OCI-M2 (cell line): ENCODE results near the gene BLCAP.

Experiments
- DNase-seq: peaks from one replicate; lab custom pipeline; 2025; ENCODE audit not compliant: unreplicated experiment; lab: John Stamatoyannopoulos, UW

Gene BLCAP

DNA sequence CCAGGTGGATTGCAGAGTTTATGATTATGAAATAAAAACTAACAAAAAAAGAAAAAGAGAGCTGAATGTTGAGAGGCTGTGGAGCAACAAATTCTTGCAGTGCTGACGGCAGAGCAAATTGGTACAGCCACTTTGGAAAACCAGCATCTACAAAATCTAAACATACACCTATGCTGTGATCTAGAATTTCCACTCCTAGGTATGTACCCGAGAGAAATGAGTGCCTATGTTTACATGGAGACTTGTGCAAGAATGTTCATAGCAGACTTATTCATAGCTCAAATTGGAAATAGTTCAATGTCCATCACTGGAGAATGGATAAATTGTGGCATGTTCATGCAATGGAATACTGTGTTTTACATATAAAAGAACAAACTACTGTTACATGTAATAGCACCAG is 3.0 kb upstream of the BLCAP start:
- DNase-seq, result no peak

- DNase-seq, result no peak
Observed at GRCh38 chr20:37529968-37530600, 2.4 kb upstream of the BLCAP start.

DNA sequence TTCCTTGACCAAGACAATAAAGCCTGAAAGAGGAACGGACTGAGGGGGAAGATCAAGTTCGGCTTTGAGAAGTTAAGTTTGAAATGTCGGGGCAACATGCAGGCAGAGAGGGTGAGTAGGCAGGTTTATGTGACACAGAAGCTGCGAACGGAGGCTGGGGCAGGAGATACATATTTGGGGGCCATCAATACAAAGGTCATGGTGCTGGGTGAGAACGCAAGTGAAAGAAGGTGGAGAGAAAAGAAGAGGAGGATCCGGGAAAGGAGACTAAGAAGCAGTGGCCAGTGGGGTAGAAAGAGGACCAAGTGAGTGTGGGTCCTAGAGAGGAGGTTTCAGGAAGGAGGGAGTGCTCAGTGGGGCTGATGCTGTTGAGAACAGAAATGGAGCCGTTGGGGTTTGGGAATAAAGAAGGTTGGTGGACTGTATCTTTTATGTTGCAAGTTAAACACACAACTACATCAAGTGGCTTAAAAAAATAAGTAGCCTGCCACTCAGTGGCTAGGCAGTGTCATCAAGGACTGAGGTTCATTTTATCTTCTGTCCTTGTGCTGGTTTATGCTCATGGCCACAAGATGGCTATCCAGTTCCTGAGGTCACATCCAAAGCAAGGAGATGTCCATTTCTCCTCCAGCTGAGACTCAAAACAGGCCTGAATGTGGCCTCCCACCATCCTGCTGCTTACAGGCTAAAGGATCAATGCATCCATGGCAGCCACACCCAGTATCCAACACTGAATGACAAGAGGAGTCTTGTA is 1.7 kb upstream of the BLCAP start:
- DNase-seq, result no peak

DNA sequence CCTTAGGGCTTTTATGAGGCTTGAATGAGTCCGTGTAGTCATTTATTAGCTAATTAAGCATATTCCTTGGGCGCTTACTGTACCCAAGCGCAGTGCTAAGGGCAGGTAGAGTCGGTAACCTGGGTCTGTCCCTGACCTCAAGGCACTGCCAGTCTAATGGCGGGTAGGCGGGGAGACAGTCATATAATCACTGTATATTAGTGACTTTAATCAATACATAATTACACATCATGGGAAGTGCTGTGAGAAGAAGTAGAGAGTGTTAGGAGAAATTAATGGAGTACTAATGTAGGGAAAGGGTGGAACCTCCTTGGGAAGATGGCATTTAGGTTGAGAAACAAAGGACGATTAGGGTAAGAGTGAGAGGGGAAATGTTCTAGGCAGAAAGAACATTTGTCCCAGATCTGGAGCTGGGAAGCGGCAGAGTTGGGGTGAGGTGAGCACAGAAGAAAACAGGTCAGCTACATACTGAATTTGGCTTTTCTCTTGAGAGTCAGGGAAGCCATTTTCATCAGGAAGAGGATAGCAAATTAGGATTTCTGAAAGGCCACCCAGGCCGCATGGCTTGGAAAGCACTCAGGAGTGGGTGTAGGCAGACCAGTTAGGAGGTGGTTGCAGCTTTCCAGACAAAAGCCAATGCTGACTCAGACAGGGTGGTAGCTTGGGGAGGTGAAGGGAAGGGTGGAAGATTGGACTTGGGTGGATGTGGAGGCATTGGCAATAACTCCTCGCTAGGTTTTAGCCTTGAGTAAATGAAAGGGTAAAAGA is 954 bp upstream of the BLCAP start:
- DNase-seq, result no peak

DNA sequence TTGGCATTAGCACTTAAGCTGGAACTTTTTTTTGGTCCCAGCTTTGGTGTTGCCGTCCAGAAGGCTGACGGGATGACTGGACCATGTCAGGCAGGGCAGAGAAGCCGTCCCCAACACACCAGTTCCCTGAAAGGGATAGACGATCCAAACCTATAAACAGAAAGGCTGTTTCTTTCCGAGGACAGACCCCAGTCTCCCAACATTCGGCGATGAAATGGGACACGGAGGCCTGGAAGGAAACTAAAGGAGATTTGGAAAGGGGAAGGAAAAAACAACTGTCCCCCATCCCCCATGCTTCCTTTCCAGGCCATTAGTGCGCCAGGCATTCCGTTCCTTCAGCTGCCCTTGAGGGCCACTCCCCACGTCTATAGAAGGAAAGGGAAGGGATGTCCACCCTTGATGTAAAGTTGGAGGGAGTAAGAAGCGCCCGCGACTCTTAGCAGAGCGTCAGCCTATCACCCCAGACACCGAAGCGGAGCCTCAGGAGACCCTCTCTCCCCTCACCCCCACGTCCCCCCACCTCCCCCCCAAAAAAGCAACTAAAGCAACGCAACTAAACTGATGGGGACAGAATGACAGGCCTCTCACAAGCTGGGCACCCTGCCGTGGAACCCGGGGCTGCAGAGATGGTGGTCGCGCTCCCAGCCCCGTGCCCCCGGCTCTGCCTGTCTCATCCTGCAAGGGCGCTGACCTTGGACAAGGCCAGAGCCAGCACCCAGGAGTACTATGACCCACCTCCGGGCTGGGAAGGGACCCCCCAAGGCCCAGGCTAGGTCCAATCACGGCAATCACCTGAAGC is 638 bp downstream of the BLCAP start:
- no peak for DNase-seq

DNA sequence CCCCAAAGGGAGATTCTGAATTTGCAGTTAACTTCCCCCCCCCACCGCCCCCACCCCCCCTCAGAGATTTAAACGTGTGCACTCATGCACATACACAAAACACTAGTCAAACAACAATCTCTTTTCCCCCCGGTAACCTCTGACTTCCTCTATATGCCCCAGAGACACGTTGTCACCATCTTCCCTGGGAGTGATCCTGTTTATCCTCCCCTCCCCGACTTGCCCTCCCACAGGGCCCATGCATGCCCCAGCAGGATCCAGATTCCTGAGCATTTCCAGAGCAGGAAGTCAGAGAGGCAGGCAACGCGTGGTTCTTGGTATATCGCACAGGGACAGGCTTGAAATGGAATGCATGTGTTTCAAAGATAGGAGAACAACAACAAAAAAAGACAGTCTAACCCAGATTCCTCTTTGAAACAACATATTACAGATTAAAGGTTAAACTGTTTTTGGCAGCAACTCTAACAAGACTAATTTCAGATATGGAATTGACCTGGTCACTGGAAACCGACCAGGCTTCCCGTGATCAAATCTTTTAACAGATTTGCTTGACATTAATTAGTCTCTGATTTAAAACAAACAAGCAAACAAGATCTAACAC is 1.3 kb downstream of the BLCAP start:
- DNase-seq, result peak; percentile 34

GRCh38 chr20:37525810-37526209 is 1.9 kb downstream of the BLCAP start:
- no peak for DNase-seq

- DNase-seq, result no peak
Observed at GRCh38 chr20:37524859-37525708, 2.6 kb downstream of the BLCAP start.

DNA sequence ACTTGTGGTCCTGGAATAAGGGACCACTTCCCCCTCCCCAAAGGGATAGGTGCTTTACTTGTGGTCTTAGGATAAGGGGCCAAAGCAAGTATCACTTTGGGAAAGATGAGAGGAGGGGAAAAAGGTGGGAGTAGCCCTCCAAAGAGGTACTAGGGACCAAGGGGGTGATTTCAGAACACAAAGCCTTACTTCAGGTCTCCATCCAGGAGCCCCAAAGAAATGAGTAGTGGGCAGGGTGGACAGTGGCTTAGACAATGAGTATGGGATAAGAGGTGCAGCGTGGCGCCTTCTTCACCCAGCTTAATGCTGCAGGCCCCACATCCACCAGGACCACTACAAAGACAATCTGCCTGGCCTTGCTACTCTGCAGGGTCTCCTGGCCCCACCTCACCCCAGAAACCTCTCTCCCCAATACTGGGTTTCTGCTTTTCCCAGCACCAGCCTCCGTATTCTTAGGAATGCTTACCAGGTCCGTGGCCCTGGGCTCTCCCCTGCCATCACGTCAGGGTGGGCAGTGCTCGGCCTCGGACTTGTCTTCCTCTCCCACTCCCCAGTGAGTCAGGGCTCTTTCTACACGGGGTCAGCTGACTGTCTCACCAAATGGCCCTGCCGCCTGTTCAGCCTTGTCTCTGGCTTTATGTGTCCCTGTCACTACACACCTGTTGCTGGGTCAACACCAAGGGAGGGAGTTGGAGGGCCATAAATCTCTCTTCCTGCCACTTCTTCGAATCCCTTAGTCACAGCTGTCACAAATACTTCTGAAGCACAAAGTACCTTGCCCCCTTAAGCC is 3.6 kb downstream of the BLCAP start:
- no peak for DNase-seq

GRCh38 chr20:37523012-37523391 is 4.7 kb downstream of the BLCAP start:
- DNase-seq, result no peak

GRCh38 chr20:37522260-37523011 is 5.2 kb downstream of the BLCAP start:
- no peak for DNase-seq

DNA sequence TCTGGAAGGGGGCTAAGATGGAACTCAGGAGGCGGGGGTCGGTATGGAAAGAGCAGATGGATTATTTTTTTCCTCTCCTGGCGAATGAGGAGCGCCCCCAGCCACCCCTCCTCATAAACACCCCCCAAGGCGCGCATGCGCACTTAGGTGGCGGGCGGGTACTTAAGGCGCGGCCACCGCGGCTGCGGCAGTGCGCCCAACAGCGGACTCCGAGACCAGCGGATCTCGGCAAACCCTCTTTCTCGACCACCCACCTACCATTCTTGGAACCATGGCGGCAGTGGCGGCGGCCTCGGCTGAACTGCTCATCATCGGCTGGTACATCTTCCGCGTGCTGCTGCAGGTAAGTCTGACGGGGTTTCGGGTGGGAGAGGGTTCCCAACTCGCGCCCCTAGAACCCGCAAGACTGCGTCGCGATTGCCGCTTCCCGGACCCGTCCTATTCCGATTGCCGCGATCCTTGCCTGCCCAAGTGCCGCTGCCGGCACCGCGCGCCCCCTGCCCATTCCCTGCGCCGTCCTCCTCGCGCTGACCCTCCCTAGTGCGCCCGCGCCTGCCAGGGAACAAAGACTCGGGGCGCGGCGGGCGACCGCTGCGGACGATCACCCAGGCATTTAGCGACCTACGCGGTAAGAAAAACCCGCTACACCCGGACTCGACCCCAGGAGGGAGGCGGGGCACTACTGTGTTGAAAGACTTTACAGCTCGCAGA is 6.5 kb downstream of the BLCAP start, which contains the start of gene NNAT:
NNAT (plus strand) TSS at position 190 of the 711 bp plus-strand sequence; CDS start at position 272, 82 bp downstream.
- DNase-seq, result no peak

DNA sequence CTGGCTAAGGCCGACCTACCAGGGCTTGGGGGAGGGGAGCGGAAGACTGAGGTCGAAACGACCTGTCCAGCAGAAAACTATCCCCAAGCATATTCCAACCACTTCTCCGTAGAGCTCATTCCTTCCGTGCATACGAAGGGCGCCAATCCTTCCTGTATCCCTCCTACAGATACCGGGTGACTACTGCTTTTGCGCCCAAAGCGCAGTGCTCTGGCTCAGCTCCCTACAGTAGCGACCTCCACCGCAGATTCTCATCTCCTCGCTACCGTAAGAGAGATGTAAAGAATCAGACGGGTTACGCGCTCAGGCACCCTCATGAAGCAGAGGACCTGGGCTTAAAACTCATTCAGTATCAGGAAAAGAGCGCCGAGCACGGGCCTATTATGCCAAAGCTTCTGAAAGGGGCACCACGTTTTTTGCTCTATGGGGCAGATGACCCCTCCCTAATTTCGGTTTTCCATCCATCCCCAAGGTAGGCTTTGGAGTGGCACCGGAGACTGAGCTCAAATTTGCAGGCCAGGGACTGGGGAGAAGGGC is 7.2 kb downstream of the BLCAP start:
- DNase-seq, result no peak

DNA sequence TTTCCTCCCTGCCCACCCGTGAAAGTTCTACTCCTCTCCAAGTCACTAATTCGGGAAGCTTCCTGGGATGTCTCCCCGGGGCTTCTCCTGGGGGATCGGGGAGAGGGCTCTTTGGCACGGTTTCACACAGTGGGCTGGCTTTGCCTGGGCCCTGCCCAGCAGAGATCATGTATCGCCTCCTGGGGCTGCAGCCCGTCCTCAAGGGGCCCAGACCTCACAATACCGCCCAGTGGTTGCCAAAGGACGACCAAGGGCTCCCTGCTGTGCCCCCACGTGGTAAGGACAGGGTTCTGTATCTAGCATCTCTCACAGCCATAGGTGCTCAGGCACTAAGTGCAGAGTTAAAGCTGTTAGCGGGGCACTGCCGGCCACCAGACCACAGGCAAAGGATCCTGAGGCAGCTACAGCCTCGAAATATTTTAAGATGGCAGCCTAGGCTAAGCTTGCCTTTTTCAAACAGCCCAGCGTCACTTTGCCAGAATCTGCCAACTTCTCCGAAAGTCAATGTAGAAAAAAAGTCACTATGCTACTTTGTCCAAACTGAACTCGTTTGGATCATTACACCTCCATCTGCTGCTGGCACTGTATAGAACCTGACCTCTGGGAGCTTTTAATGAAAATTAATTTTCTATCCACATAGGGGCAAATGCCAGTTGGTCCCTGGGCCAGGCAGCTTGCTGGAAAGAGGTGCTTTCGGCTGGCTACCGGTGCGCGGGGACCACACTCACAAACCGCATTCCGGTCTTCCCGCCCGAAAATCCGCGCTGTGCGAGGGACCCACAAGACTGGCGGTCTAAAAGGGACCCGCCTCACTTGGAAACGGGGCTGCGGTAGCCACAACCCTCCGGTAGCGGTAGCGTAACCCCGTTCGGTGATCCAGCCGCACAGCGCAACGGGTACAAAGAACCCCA is 7.9 kb downstream of the BLCAP start:
- DNase-seq, result no peak

GRCh38 chr20:37518606-37519507 is 8.8 kb downstream of the BLCAP start:
- no peak for DNase-seq
